ENCODE data around the gene CYB5D1.

GRCh38 chr17:7833795-7834541, 23.8 kb upstream of the CYB5D1 start, which contains the start of gene KDM6B:
- peak in 1 of 3 experiments; percentile 4 for TF ChIP-seq CTCF (optimal IDR thresholded peaks at IDR 0.05 in 1 of 3, IDR thresholded peaks at IDR 0.05 in 1 of 3, conservative IDR thresholded peaks at IDR 0.05 in 1 of 3; ENCODE audit: extremely low read depth in 1 of 3, insufficient read depth in 2 of 3, low read length in 3 of 3)
- no peak for TF ChIP-seq EZH2 (IDR thresholded peaks at IDR 0.05; ENCODE audit: low read length)
